ENCODE measurements around the gene ROR2. TPM values are rescaled to one million over a fixed set of nuclear protein-coding genes. Genes with fewer than 3 reads are reported as not detected.

Gene ROR2
- polyA plus RNA-seq, 3 donors, result 0.67 to 3.7 (median 2.8) TPM

DNA sequence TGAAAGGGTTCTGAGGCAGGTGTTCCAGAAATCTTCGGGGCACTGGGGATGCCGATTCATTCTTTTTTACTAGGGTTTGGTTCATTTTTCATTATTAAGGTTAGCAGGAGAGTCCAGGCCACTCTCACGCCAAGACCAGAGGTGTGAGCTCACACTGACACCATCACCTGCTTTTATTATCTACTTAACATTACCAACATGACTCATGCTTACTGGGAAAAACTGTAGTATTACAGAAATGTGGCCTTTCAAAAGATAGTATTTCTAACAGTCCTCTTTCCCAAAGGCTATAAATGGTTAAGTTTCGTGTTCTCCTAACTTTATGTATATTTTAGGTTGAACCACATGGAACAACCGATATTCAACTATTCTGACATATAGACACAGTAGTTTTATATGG, 222.1 kb downstream of the ROR2 start:
- no peak overlapping the region for H3K27ac ChIP-seq (ENCODE audit: low read depth, low read length)
- 85 to 89% (median 86%) methylated on average over 5 of the region's 5 CpGs for whole genome bisulfite sequencing, 3 donors

DNA sequence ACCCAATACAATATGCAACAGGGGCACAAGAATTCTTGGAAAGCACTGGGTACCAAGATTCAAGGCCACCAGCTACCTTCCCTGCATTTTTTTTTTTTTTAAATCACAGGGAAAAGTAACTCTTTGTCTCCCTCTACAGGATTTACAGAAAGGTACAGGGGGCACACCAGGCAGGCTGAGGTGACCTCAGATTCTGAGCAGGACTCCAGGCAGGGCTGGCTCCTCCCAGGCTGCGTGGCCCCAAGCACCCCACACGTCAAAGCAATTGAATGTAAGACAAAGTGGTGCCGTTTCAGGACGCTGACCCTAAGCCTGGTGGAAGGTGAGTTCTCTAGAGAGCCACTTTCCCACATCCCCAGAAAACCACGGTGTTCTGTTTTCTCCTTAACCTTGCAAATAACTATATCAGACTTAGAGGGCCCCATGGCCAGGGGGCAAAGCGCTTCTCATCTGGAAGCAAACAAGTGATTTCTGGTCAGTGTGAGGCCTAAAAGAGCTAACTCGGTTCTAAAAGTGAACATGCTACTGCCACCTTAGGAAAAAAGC, 222.6 kb downstream of the ROR2 start:
- no peak overlapping the region for H3K27ac ChIP-seq (ENCODE audit: low read depth, low read length)
- WGBS, 3 donors, result 28 to 45% (median 33%) methylated on average over 7 of the region's 7 CpGs

DNA sequence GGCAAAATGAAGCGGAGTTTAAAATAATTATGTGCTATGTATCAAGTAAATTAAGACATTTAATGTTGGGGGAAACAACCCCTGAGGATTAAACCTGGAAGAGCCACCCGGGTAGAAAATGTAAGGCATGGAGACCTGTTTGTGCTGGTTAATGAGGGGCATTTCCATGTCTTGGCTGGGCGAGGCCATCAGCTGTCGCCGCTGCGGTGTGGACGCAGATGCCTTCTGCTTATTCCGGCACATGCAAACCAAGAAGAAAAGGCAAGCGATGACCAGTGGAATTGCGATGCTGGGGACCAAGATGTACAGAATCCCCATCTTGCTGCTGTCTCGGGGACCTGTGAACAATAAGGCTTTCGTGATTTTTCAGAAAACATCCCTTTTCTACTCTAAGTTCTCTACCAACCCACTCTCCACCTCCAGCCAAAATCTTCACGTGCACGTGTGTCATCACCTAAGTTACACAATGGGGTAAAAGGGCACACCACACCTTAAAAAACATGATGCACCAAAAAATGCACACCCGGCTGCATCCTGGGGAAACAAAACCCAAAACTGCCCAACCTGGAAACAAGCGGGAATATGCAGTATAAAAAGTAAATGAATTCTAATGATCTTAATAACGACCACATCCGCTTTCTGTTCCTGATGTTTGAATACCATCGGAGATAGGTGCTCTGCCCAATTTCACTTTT, 223.5 kb downstream of the ROR2 start:
- WGBS, 3 donors, result 89 to 90% (median 90%) methylated on average over 19 of the region's 19 CpGs
- H3K27ac ChIP-seq (ENCODE audit: low read depth, low read length), result no peak overlapping the region

DNA sequence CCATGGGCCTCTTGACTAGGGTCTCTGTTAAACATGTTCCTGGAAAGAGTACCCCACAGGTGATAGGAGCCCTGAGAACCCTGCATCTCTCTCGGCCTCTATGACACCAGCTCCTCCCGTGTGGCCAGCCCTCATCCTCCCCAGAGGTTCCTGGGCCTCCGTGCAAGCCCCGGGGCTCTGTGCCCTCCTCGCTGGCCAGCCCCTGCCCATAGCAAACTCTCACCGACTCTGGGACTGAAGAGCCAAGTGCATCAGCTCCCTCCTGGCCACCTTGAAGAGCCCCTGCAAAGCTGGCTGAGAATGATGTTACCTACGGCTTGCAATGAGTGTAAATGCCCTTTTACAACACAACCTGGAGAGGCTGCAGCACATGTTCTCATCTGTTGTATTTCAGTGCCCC, 224.4 kb downstream of the ROR2 start:
- WGBS, 3 donors, result 87 to 90% (median 87%) methylated on average over 7 of the region's 7 CpGs
- no peak overlapping the region for H3K27ac ChIP-seq (ENCODE audit: low read depth, low read length)

DNA sequence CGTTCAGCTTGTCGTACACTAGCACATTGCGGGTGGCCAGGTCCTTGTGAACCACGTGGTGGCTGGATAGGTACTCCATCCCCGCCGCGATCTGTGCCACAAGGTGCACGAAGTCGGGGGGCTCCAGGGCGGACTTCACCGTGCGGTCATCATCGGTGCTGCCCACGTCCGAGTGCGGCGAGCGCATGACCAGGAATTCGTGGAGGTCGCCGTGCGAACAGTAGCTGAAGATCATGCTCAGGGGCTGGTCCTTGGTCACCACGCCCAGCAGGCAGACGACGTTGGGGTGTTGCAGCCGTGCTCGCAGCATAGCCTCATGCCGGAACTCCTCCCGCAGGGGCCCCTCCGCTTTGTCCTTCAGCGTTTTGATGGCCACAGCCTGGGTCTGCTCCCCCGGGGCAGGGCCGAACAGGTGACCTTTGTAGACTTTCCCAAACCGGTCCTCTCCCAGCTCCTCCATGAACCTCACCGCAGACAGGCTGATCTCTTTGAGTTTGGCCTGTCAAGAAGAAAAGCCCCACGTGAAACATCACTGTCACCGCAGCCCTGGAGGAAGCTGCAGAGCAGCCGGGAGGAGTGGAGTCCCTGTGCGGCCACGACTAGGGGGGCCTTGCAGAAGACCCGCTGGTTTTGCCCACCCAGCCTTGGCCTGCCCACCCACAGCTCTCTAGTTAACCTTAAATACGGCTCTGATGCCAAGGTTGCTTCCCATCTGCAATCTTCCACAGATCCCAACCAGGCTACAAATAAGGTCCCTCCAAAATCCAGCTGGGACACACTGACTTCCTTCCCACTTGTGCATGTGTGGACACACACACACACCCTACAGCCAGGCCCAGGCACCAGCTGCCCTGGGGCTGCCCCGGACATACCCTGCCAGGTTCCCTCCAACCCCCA, 225.2 kb downstream of the ROR2 start:
- no peak overlapping the region for H3K27ac ChIP-seq (ENCODE audit: low read depth, low read length)
- WGBS, 3 donors, result 94 to 95% (median 95%) methylated on average over 42 to 43 of the region's 43 CpGs

DNA sequence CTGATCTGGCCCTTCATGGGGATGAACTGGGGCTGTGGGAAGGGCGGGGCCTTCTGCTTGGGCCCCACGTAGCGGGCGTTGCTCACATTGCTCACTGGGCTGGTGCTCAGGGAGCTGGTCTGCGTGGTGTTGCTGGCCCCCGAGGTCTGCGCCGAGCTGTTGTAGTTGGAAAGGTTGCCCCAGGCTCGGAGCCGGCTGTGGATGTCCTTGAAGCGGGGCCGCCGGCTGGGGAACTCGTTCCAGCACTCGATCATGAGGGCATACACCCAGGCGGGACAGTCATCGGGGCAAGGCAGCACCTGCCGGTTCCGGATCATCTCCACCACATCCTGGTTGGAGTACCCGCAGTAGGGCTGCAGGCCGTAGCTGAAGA, 226.0 kb downstream of the ROR2 start:
- H3K27ac ChIP-seq (ENCODE audit: low read depth, low read length), result no peak overlapping the region
- WGBS, 3 donors, result 90 to 92% (median 91%) methylated on average over 21 of the region's 21 CpGs

DNA sequence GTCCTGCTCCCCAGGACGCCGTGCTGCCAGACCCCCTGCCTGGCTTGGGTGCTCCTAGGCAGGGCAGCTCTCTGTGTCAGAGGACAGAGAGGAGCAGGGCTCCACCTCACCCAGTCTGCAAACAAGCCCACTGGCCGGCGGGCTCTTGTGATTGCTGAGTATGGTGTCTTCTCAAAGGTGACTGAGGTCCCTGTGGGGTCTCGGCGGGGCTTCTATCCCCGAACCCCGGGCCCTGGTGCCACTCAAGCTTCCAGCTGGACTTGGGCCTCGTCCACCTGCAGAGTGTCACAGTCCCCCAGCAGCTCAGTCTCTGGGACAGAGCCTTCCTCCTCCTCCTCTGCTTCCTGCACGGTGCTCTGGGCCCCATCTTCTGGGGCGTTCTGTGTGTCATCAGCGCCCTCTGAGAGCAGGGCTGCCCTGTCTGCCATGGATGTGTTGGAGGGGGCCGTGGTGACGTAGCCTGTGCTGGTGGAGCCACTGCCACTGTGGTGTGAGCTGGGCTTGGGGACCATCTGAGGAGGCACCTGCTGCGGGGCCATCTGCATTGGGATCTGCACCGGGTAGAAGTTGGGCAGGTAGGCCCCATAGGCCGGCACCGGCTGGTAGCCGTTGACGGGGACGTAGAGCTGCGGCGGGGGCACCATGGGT, 226.5 kb downstream of the ROR2 start:
- 84 to 88% (median 85%) methylated on average over 23 of the region's 23 CpGs for WGBS, 3 donors
- H3K27ac ChIP-seq (ENCODE audit: low read depth, low read length), result no peak overlapping the region

DNA sequence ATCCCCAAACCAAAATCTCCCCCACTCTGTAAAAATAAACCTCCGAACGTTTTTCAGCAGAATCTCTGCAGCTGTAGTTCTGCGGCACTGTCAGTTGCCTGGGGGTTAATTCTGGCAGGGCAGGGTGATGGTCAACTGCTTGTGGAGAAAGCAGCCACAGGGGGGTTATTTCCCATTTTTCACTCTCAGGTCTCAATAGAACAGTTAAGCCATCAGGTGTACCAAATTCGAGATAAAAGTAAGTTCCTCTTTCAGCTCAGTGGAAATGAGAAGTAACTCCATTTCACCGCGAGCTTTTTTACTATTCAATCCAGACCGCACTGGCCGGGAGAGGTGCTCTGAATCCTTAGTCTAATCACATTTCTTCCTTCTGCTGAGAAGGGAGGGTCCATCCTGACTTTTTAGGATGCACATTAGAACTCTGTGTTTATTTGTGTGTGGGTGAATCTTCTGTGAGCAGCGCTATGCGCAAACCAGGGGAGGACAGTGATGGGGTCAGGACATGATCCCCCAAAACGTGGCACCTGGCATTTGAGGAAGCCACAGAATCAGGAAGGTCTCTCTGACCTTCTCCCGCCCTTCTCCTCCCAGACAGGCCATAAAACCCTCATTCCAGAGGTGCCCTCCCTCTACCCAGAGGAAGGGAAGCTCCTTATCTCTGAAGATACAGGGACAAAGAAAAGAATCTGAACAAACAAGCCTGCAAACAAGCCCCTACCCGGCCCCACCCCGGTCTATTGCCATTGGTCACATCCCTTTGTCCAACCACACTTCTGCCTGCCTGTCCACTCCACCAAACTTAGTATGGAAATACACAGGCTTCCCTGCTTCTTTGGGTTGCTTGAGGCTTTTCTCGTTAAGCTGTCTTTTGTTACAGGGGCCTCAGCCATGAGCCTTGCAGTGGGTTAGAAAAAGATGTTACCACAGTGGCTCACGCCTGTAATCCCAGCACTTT, 229.0 kb downstream of the ROR2 start:
- H3K27ac ChIP-seq (ENCODE audit: low read depth, low read length), result no peak overlapping the region
- WGBS, 3 donors, result 45 to 64% (median 47%) methylated on average over 16 of the region's 16 CpGs

DNA sequence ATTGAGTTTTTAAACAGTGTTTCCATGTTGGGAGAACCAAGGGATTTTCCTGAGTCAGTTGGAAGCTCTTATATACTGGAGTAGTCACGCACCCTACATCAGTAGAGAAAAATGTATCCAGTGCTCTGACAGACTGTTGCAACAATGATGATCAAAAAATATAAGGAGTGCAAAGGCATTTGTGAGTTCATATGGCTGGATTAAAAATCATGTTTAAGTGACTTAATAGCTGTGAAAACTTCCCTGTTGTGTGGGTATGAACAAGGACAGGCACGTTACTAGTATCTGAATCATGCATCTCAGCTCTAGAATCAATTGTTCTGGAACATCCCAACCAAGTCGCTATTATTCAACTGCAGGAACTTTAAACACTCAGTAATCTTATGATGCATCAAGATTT, 229.7 kb downstream of the ROR2 start:
- 63 to 86% (median 66%) methylated on average over 3 of the region's 3 CpGs for WGBS, 3 donors

DNA sequence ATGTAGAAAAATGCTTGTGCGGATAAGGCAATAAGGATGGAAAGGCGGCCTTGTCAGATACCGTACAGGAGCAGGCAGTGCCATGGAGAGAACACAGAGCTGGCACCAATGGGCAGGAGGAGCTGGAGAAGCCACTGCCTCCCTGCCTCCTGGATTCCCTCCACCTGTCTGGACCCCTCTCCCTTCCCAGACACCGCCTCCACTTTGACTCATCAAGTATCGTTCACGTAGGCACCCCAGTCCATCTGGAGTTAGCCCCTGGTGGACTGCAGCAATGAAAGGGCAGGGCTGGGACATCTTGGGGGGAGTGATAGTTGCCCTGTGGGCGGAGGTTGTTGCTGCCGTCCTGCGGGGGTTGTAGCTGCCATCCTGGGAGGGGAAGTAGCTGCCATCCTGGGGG, 232.0 kb downstream of the ROR2 start:
- H3K27ac ChIP-seq (ENCODE audit: low read depth, low read length), result no peak overlapping the region
- 69 to 85% (median 78%) methylated on average over 7 to 9 of the region's 9 CpGs for WGBS, 3 donors

More for the DNA sequence above, 229.7 kb downstream of the ROR2 start:
- no peak overlapping the region for H3K27ac ChIP-seq (ENCODE audit: low read depth, low read length)

DNA sequence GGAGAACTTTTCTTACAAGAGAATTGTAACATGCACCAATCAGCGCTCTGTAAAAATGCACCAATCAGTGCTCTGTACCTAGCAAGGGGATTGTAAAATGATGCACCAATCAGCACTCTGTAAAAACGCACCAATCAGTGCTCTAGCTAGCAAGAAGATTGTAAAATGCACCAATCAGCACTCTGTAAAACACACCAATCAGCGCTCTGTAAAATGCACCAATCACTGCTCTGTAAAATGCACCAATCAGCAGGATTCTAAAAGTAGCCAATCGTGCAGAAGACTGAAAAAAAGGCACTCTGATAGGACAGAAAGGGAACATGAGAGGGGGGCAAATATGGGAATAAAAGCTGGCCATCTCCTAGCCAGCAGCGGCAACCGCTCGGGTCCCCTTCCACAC, 233.2 kb downstream of the ROR2 start:
- WGBS, 3 donors, result 93 to 95% (median 94%) methylated on average over 7 of the region's 7 CpGs
- no peak overlapping the region for H3K27ac ChIP-seq (ENCODE audit: low read depth, low read length)

DNA sequence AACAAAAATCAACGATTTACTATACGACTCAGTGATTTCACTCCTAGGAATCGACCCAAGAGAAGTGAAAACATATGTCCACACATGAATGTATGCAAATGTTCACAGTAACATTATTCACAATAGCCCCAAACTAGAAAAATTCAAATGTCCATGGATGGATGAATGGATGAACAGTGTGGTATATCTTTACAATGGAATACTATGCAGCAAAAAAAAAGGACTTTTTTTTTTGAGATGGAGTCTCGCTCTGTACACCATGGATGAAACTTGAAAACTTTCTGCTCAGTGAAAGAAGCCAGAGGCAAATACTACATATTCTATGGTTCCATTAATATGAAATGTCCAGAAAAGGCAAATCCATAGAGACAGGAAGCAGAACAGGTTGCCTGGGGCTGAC, 233.8 kb downstream of the ROR2 start:
- 93 to 98% (median 96%) methylated on average over 4 of the region's 4 CpGs for WGBS, 3 donors
- no peak overlapping the region for H3K27ac ChIP-seq (ENCODE audit: low read depth, low read length)

DNA sequence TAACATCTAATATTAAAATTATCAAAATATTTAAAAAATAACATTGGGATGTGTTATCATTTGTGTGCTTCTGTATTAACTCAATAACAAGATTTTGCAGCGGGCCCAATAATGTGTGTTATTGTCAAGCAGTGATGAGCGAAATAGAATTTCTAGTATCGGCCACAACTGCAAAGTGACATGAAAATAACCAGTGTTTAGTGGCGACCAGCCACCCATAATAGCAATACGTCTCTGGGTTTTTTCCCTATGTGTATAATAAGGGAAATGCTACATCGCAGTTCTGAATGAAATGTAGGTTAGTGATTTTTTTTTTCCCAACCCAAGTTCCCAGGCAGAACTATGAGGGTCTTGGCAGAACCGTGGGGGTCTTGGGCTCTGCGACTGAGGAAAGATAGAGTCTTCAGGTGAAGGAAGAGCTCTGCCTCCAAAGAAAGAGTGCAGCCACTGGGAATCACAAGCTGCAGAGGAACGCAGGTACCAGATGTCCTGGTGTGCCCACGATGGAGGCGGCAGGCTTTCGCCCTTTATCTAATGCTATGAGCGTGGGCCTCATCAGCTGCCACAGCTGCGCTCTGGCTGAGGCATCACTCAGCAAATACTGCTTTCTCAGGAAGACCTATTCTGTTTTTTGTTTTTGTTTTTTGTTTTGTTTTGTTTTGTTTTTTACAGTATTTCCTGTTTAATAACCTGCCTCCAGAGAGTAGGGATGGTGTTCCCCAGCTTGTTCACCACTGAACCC, 235.0 kb downstream of the ROR2 start:
- 69 to 88% (median 88%) methylated on average over 14 of the region's 14 CpGs for WGBS, 3 donors
- no peak overlapping the region for H3K27ac ChIP-seq (ENCODE audit: low read depth, low read length)

DNA sequence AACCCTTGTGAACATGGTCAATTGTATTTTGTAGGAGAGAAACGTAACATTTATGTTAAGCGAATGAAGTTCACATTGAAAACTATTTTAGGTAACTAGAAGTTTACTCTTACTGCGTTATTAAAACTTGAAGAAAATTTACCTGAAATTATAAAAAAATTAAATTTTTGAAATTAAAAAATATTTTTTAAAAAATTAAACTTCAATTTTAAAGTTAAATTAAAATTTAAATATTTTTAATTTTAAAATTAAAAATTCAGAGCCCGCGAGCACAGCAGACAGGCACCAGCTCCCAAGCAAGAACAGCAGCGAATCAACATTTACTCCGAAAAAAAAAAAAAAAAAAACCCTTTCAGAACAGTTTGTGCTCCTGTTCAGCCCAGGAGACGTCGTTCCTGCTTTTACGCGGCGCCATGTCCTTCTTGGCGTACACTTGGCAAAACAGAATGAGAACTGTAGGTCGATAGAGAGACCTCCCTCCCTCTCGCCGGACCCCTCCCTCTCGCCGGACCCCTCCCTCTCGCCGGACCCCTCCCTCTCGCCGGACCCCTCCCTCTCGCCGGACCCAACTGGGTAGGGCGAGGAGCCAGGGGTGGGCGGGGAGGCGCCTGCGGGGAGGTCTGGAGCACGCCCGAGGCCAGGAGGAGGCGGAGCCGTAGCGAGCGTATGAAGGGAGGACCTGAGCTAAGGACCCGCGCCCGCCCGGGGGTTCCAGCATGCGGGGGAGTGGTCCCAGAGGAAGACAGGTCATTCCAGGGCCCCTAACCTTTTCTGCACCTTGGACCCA, 235.8 kb downstream of the ROR2 start:
- 11 to 36% (median 15%) methylated on average over 31 to 39 of the region's 39 CpGs for whole genome bisulfite sequencing, 3 donors
- no peak overlapping the region for H3K27ac ChIP-seq (ENCODE audit: low read depth, low read length)

DNA sequence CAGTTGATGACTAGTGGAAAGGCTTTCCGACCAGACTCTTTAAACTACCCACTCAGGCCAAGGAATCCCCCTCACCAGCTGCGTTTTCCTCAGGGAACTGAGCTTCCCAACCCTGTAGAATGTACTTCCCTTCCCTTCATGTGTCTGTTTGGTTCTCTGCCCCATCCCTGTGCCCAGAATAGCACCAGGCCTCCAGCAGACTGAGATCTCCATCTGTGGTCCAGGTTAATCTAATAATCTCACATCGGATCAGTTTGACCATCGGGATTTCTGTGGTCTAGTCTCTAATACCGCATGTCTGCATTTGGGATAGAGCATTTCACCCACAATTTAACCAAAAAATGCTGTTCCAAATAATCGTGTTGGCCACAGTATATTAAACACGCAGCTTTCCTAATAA, 237.2 kb downstream of the ROR2 start:
- 83 to 89% (median 86%) methylated on average over 7 of the region's 7 CpGs for WGBS, 3 donors
- no peak overlapping the region for H3K27ac ChIP-seq (ENCODE audit: low read depth, low read length)

DNA sequence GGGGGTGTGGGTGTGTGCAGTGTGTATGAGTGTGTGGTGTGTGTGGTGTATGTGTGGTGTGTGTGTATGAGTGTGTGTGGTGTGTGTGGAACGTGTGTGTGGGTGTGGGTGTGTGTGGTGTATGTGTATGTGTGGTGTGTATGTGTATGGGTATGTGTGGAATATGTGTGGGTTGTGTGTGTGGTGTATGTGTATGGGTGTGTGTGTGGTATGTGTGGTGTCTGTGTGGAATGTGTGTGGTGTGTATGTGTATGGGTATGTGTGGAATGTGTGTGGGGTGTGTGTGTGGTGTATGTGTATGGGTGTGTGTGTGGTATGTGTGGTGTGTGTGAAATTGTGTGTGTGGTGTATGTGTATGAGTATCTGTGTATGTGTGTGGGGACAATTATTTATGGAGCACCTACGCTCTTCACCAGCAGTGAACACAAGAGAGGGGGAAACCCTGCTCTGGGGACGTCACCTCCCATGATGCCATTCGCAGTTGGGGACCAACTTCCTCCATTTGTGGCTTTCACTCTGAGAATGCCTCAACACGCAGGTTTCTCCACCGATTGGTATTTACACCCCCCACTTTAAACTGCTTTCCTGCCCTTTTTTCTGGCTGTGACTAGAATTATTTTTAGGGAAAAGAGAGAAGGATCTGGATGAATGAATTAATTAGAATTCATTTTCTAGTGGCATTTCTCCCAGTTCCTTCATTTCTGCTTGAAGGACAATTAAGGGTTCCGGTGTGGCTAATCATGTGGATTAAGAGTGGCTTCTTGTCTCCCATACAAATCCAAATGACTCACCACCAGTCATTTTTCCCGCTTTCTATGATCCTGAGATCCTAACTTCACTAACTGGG, 238.1 kb downstream of the ROR2 start:
- H3K27ac ChIP-seq (ENCODE audit: low read depth, low read length), result no peak overlapping the region

More for the DNA sequence above, 238.1 kb downstream of the ROR2 start:
- 61 to 84% (median 64%) methylated on average over 8 of the region's 8 CpGs for WGBS, 3 donors

Data from adipose tissue (tissue), 3 donors.